GM23248 (cell line): ENCODE results near the gene ANGEL1. TPM values are rescaled to one million over a fixed set of nuclear protein-coding genes. Genes with fewer than 3 reads are reported as not detected.

Source experiments
- DNase-seq: peaks from one replicate; pipeline ENCODE4 v3.0.0-alpha.2; 2015
- H2AFZ ChIP-seq: fragments of 200-600 bp; sonication (generic); 2 replicates; pipeline ENCODE4 v1.6.1; 2016; ENCODE audit warnings: antibody characterized with exemption
- H3F3A ChIP-seq: fragments of 200-600 bp; sonication (generic); 2 replicates; pipeline ENCODE4 v1.6.1; 2016; ENCODE audit warnings: mild to moderate bottlenecking, antibody characterized with exemption, mixed run types; ENCODE audit not compliant: insufficient read depth
- H3K27ac ChIP-seq: fragments of 200-600 bp; sonication (generic); 2 replicates; pipeline ENCODE4 v1.5.1; 2016; ENCODE audit warnings: mild to moderate bottlenecking
- H3K27me3 ChIP-seq: fragments of 200-600 bp; sonication (generic); replicated peaks from 2 replicates; pipeline ENCODE4 v1.6.1; 2016; ENCODE audit warnings: mild to moderate bottlenecking; ENCODE audit not compliant: insufficient read depth
- H3K36me3 ChIP-seq: fragments of 200-600 bp; sonication (generic); 2 replicates; pipeline ENCODE4 v1.6.1; 2016; ENCODE audit warnings: low read depth, mild to moderate bottlenecking
- H3K4me1 ChIP-seq: fragments of 200-600 bp; sonication (generic); 2 replicates; pipeline ENCODE4 v1.6.1; 2016; ENCODE audit warnings: mild to moderate bottlenecking; ENCODE audit not compliant: insufficient read depth
- H3K4me2 ChIP-seq: fragments of 200-600 bp; sonication (generic); one replicate; pipeline ENCODE4 v1.6.1; 2016; ENCODE audit warnings: mild to moderate bottlenecking; ENCODE audit not compliant: unreplicated experiment
- H3K4me3 ChIP-seq: fragments of 200-600 bp; sonication (generic); 2 replicates; pipeline ENCODE4 v1.5.1; 2016; ENCODE audit warnings: mild to moderate bottlenecking
- H3K79me2 ChIP-seq: fragments of 200-600 bp; sonication (generic); 2 replicates; pipeline ENCODE4 v1.6.1; 2016; ENCODE audit warnings: mild to moderate bottlenecking; ENCODE audit not compliant: insufficient read depth
- H3K9ac ChIP-seq: fragments of 200-600 bp; sonication (generic); 2 replicates; pipeline ENCODE4 v1.6.1; 2016; ENCODE audit warnings: mild to moderate bottlenecking
- H3K9me2 ChIP-seq: fragments of 200-600 bp; sonication (generic); 2 replicates; pipeline ENCODE4 v1.6.1; 2016; ENCODE audit warnings: mixed run types, mild to moderate bottlenecking, moderate library complexity; ENCODE audit not compliant: insufficient read depth
- H3K9me3 ChIP-seq: fragments of 200-600 bp; sonication (generic); one replicate; pipeline ENCODE4 v1.6.1; 2017; ENCODE audit warnings: low read depth
- H4K20me1 ChIP-seq: fragments of 200-600 bp; sonication (generic); 2 replicates; pipeline ENCODE4 v1.6.0; 2016; ENCODE audit not compliant: insufficient read depth
- EZH2 ChIP-seq: fragments of 200-600 bp; sonication (generic); IDR thresholded peaks from 2 replicates; pipeline ENCODE4 v1.6.1; 2018; ENCODE audit warnings: antibody characterized with exemption, mild to moderate bottlenecking; ENCODE audit not compliant: insufficient read depth, poor library complexity, severe bottlenecking
- EZH2phosphoT487 ChIP-seq: fragments of 200-600 bp; sonication (generic); IDR thresholded peaks from 2 replicates; pipeline ENCODE4 v1.6.1; 2018; ENCODE audit warnings: antibody characterized with exemption, moderate library complexity, mild to moderate bottlenecking, low read depth; ENCODE audit not compliant: insufficient read depth
- WGBS, 2 experiments: methylation state at CpG; one replicate each; pipeline ENCODE4 v1.1.6; 2015 to 2017; ENCODE audit warnings: low lambda C conversion rate in 2 of 2, low coverage in 1 of 2; ENCODE audit errors: missing lambda C conversion rate in 2 of 2; 5-methylcytosine and 5-hydroxymethylcytosine counted together
- in situ Hi-C: fragments of 300-500 bp; cut with MboI; formaldehyde crosslinking; loops from 2 replicates; pipeline ENCODE4 v1.15.0; 2020
- polyA plus RNA-seq: library from polyadenylated mRNA; unstranded; fragments of >200 nt; fragmentation: Nextera tagmentation; extraction: Ambion mirVana; gene quantifications from 2 replicates; pipeline ENCODE4 v1.2.1, GENCODE V29; 2016
- total RNA-seq: library from RNA; depleted of rRNA; stranded (reverse); fragments of >200 nt; shearing (Covaris generic); gene quantifications from 2 replicates; pipeline ENCODE4 v1.2.3, GENCODE V29; 2014

ANGEL1 gene
- total and polyA plus RNA-seq, 2 experiments from 2014 or later, result 4.9 to 7.3 TPM

DNA sequence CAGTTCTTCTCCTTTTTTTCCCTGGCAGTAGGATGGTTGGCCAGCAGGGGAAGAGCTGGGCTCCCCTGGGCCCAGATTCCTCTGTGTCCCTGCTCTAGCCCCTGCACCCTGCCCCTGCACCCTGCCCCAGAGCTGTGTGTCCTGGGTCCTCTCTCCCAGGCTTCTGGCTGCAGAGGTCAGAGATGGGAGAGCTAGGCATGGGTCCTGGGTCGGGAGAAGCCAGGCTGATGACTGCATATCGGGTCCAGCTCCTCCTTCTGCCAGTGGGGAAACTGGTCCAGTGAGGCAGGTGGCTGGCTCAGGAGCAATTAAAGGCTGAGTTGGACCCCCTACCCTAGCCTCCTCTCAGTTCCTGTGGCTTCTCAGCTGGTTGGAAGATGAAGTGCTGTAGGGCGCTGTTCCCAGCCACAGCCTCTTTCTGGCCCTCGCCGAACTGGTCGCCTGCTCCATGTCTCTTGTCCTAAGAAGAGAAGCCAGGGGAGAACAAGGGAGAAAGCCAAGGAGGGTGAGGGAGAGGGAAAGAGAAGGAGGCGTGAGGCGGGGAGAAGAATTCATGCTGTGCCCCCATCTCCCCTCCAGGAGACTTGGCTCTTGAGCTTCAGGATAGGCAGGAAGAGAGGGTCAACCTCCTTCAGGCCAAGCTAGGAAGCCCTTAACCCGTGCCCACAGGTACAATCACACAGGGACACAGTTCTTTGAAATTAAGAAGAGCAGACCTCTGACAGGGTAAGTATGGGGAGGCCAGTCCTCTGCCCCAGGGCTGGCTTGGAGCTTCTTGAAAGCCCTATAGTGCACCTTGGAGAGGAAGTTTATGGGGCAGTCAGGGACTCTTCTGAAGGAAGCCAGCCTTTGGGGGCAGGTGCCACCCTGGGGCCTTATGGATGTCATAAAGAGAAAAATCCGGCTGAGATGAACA, 41.9 kb downstream of the ANGEL1 start:
- Histone ChIP-seq H3K4me1 (peaks cover 13% of the 10 kb centered on the region), H3K27me3 (no peaks in the 10 kb centered on the region), H3K9me3 (no peaks in the 10 kb centered on the region), H3F3A (no peaks in the 10 kb centered on the region), H3K9me2 (no peaks in the 10 kb centered on the region), H3K4me3 (no peak overlapping the region), H3K4me2 (no peak overlapping the region), H2AFZ (no peak overlapping the region), H3K36me3 (no peaks in the 10 kb centered on the region), H4K20me1 (no peaks in the 10 kb centered on the region), H3K27ac (no peak overlapping the region), H3K9ac (no peak overlapping the region), H3K79me2 (no peaks in the 10 kb centered on the region)
- no peak for DNase-seq
- WGBS, 2 experiments, result 81 to 83% methylated on average over 10 of the region's 10 CpGs
- TF ChIP-seq EZH2 (no peak), EZH2phosphoT487 (no peak)
- in situ Hi-C loops, result no loop called here

GRCh38 chr14:76769636-76770292, 42.9 kb downstream of the ANGEL1 start:
- Histone ChIP-seq H3K9me3 (no peaks in the 10 kb centered on the region), H3K9me2 (no peaks in the 10 kb centered on the region), H3K9ac (no peak overlapping the region), H4K20me1 (no peaks in the 10 kb centered on the region), H3K4me1 (peaks cover 13% of the 10 kb centered on the region), H3K79me2 (no peaks in the 10 kb centered on the region), H3K27ac (no peak overlapping the region), H3K27me3 (no peaks in the 10 kb centered on the region), H3F3A (no peaks in the 10 kb centered on the region), H3K36me3 (no peaks in the 10 kb centered on the region), H3K4me3 (no peak overlapping the region), H2AFZ (no peak overlapping the region), H3K4me2 (no peak overlapping the region)
- 94 to 95% methylated on average over 18 of the region's 18 CpGs for WGBS, 2 experiments
- no peak for DNase-seq
- in situ Hi-C loops, result no loop called here
- TF ChIP-seq EZH2, result no peak
- no peak for TF ChIP-seq EZH2phosphoT487

GRCh38 chr14:76768671-76769500, 43.8 kb downstream of the ANGEL1 start:
- WGBS, 2 experiments, result 72 to 76% methylated on average over 11 of the region's 11 CpGs
- Histone ChIP-seq H3F3A (no peaks in the 10 kb centered on the region), H3K4me2 (no peak overlapping the region), H3K79me2 (no peaks in the 10 kb centered on the region), H3K27me3 (no peaks in the 10 kb centered on the region), H3K36me3 (no peaks in the 10 kb centered on the region), H3K9me2 (no peaks in the 10 kb centered on the region), H3K9me3 (no peaks in the 10 kb centered on the region), H3K27ac (no peak overlapping the region), H4K20me1 (no peaks in the 10 kb centered on the region), H2AFZ (no peak overlapping the region), H3K4me3 (no peak overlapping the region), H3K9ac (no peak overlapping the region), H3K4me1 (peaks cover 10% of the 10 kb centered on the region)
- no peak for TF ChIP-seq EZH2
- no peak for TF ChIP-seq EZH2phosphoT487
- in situ Hi-C loops, result no loop called here
- no peak for DNase-seq
